ENCODE data around the gene NUAK2.

The NUAK2 gene

GRCh38 chr1:205275133-205275532, 46.4 kb downstream of the NUAK2 start:
- no peak for DNase-seq (ENCODE audit: low read depth in 2 of 2)

- DNase-seq (ENCODE audit: low read depth in 2 of 2): no peak
Observed at GRCh38 chr1:205274041-205274691, 47.4 kb downstream of the NUAK2 start.

DNA sequence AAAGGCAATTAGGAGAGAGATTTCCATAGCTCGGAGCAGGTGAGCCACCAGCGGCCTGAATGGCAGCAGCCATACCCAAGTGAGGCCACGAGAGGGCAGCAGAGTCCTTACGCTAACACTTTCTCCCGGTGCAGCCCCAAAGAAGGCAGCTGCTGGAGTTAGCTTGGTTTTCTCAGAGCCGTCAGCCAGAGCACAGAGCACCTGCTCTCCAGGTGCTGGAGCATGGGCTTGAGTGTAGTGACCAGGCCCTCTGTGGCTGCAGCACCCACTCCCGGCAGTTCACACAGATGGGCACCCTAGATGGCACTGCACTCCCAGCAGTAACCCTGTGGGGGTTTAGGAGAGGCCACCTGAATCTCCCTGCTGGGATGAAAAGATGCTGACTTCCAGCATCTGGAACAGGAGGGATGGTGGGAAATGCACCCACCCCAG, 48.0 kb downstream of the NUAK2 start:
- peak; percentile 59 to 76 for DNase-seq (ENCODE audit: low read depth in 2 of 2)

GRCh38 chr1:205272536-205272935, 49.0 kb downstream of the NUAK2 start:
- no peak for DNase-seq (ENCODE audit: low read depth in 2 of 2)

DNA sequence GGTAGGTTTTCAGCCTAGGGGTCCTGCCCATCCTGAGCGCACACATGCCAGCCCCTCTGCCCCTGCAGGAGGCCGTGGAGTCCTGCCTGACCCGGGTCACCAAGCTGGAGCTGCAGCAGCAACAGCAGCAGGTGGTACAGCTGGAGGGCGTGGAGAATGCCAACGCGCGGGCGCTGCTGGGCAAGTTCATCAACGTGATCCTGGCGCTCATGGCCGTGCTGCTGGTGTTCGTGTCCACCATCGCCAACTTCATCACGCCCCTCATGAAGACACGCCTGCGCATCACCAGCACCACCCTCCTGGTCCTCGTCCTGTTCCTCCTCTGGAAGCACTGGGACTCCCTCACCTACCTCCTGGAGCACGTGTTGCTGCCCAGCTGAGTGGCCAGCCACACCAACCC, 49.8 kb downstream of the NUAK2 start:
- DNase-seq (ENCODE audit: low read depth in 2 of 2): no peak

GRCh38 chr1:205271277-205271676, 50.3 kb downstream of the NUAK2 start:
- no peak for DNase-seq (ENCODE audit: low read depth in 2 of 2)

- DNase-seq (ENCODE audit: low read depth in 2 of 2): no peak
Observed at GRCh38 chr1:205270764-205271163, 50.8 kb downstream of the NUAK2 start.

DNA sequence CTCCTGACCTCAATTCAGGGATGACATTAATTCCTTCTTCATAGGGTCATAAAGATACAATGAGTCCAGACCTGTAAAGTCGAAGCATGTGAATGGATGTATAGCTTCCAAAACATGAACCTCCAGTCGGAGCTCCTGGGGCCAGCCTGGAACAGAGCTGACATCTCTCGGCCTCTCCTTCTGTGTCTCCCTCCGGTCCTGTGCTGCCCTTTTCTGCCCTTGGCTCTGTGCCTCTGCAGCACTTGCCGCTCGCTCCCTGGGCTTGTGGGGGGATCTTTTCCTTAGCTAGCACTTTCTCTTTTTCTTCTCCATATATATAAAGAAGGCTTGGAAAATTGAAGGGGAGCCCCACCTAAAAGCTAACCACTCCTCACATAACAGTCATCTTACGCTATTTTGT, 51.3 kb downstream of the NUAK2 start:
- no peak for DNase-seq (ENCODE audit: low read depth in 2 of 2)

DNA sequence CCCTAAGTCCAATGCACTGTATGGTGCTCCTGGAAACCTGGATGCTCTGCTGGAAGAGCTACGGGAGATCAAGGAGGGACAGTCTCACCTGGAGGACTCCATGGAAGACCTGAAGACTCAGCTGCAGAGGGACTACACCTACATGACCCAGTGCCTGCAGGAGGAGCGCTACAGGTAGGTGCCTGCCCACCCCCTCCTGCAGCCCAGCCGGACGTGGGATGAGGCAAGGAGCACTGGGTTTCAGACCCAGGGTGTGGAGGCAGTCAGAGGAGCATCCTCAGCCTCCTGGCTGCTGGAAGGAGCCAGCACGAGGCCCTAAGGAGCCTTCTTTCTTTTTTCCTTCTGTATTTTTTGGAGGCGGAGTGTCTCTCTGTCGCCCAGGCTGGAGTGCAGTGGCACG, 51.8 kb downstream of the NUAK2 start:
- DNase-seq (ENCODE audit: low read depth in 2 of 2): no peak

GRCh38 chr1:205268846-205269680, 52.5 kb downstream of the NUAK2 start:
- no peak for DNase-seq (ENCODE audit: low read depth in 2 of 2)

DNA sequence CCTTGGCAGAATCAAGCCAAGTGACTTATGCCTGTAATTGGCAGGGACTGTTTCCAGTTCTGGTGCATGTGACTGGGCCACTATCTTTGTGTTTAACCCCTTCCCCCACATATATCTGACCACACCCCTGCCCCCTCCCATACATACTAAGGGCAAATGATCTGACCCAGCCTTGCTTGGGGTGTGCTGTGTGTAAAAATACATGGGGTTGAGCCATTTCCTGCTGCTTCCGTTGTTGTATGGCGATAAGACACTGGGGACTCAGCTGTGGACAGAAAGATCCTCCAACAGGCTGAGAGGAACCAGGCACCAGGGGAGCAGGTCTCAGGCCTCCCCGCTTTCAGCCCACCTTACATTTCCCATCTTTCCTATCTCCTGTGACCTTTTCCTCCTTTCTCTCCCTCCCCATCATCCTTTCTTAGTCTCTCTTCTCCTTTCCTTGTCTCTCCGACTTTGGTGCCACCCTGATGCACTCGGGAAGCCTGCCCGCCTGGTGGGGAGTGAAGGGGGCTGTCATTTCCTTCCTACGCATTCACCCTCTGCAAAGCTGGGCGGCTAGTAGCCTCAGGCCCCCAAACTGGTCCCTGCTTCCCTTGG, 54.1 kb downstream of the NUAK2 start:
- DNase-seq (ENCODE audit: low read depth in 2 of 2): no peak

DNA sequence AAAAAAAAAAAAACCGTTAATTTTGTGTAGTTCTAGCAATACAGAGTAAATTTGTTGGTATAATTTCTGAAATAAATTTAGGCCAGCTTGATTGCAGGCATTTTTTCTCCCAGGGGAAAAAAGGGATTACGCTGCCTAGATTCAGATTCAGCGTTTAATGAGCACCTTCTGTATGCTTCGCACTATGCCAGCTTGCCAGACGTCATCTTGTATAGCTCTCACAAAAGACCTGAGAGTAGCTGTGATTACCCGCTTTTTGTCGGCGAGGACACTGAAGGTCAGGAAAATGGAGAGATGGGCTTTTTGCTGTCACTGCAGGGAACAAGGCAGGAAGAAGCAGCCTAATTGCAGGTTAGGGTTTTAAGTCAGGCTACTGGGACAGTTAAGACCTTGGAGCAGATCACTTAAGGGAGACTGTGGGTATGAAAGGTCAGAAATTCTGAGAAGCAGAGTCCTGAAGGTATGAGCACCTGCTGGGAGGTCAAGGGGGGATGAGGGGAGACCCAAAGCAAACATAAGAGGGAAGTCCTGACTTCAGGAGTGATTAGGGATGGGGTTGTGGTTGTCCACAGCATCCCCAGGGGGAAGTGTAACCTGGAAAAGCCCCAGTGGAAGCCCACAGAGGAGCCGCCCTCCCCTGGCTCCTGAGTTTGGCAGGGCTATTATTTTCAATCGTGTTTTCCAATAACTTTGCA, 54.8 kb downstream of the NUAK2 start:
- no peak for DNase-seq (ENCODE audit: low read depth in 2 of 2)

- DNase-seq (ENCODE audit: low read depth in 2 of 2): no peak
Observed at GRCh38 chr1:205263580-205264190, 57.9 kb downstream of the NUAK2 start.

DNA sequence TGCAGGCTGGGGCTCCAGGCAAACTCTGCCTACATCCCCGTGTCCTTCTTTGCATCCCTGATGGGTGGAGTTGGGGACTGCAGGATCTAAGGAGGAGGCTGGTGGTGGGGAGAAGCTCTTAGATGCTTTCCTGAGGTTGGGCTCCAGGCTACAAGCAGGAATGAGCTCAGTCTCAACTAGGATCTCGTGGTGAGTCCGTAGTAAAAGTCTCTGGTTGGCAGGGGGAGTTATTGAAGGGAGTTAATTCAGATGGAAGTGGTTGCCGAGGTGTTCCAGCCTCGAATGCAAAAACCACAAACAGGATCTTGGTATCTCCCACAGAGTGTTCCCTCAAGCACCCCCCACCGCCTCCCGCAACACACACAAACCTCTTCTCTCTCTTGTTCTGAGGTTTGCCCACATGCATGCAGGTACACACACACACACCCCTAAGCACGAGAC, 58.8 kb downstream of the NUAK2 start:
- no peak for DNase-seq (ENCODE audit: low read depth in 2 of 2)

- no peak for DNase-seq (ENCODE audit: low read depth in 2 of 2)
Observed at GRCh38 chr1:205261946-205262691, 59.4 kb downstream of the NUAK2 start.

DNA sequence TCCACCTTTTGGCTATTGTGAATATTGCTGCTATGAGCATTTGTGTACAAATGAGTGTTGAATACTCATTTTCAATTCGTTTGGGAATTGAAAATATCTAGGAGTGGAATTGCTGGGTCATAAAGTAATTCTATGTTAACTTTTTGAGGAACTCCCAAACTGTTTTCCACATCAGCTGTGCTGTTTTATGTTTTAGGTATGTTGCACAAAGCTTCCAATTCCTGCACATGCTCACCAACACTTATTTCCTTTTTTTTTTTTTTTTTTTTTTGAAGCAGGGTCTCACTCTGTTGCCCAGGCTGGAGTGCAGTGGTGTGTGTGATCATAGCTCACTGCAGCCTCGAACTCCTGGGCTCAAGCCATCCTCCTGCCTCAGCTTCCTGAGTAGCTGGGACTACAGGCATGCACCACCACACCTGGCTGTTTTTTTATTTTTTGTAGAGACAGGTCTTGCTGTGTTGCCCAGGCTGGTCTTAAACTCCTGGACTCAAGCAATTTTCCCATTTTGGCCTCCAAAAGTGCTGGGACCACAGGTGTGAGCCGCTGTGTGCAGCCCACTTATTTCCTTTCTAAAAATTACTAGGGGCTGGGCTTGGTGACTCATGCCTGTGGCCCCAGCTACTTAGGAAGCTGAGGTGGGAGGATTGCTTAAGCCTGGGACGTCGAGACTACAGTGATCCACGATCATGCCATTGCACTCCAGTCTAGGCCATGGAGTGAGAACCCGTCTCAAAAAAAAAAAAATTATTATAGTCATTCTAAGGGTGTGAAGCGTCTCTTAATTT, 60.4 kb downstream of the NUAK2 start:
- DNase-seq (ENCODE audit: low read depth in 2 of 2): no peak

DNA sequence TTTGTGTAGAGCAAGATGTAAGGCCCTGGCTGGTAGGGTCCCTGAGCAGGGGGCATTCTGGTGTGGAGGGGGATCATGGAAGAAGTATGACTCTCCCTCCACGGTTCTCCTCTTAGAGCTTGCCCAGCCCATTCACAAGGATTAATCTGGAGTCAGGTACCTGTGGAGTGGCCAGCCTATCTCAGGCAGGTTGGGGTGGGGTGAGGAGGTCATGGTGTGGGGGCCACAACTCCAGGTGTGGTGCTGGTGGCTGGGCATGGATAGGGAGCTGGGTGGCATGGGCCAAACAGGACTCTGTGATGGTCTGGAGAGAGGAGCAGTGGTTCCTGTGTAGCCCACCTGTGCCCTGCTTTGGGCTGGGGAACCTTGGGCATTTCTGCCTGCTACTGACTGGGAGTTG, 61.5 kb downstream of the NUAK2 start:
- no peak for DNase-seq (ENCODE audit: low read depth in 2 of 2)

- DNase-seq (ENCODE audit: low read depth in 2 of 2): no peak
Observed at GRCh38 chr1:205259324-205259832, 62.2 kb downstream of the NUAK2 start.

GRCh38 chr1:205258719-205259118, 62.8 kb downstream of the NUAK2 start:
- DNase-seq (ENCODE audit: low read depth in 2 of 2): no peak

DNA sequence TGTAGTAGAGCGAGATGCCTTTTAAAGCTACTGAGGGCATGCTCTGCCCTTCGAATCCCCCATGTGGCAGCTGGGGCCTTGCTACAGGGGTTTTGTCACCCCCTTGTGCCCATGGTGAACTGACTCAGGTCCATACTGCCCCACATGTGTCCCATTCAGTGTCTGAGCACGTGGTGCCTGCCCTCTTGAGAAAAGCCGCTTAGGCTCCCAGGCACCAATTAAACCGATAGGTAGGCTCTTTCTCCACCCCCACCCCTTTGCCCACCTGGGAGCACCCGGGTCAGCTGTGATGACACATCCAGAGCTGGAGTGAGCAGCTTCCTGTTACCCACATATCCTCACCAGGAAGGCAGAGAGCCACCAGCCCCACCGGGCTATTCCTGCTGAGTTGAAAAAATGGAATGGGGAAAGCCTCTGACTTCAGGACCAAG, 63.3 kb downstream of the NUAK2 start:
- no peak for DNase-seq (ENCODE audit: low read depth in 2 of 2)
